H4 (cell line): ENCODE measurements around the gene RBX1. TPM values are rescaled to one million over a fixed set of nuclear protein-coding genes. Genes with fewer than 3 reads are reported as not detected.
"Not testable (repeated sequence)": the region's sequence is repeated elsewhere in the genome, so short reads cannot be mapped to it uniquely, and the experiment has no call there.

Experiments used
- DNase-seq: peaks from one replicate; pipeline ENCODE4 v3.0.0-alpha.2; 2015; ENCODE audit warnings: low spot score
- total RNA-seq: library from RNA; depleted of rRNA; stranded (reverse); fragments of >200 nt; shearing (Covaris generic); gene quantifications from 2 replicates; pipeline ENCODE4 v1.2.3, GENCODE V29; 2014

Gene RBX1
- total RNA-seq, 1 experiment from 2014 or later, result 76.0 TPM

- DNase-seq, result no peak
Measured at GRCh38 chr22:40972587-40972986, 21.4 kb downstream of the RBX1 start.

GRCh38 chr22:40973144-40973543 lies 22.0 kb downstream of the RBX1 start:
- no peak for DNase-seq

- DNase-seq, result no peak
Measured at GRCh38 chr22:40975366-40975765, 24.2 kb downstream of the RBX1 start.

- no peak for DNase-seq
Measured at GRCh38 chr22:40976866-40977700, 25.9 kb downstream of the RBX1 start.

- no peak for DNase-seq
Measured at GRCh38 chr22:40979198-40979597, 28.0 kb downstream of the RBX1 start.

GRCh38 chr22:40979871-40980270 lies 28.7 kb downstream of the RBX1 start:
- no peak for DNase-seq

GRCh38 chr22:40982482-40983385 lies 31.6 kb downstream of the RBX1 start:
- no peak for DNase-seq

GRCh38 chr22:40991298-40991697 lies 40.1 kb downstream of the RBX1 start:
- DNase-seq, result no peak

GRCh38 chr22:40995821-40996220 lies 44.6 kb downstream of the RBX1 start:
- DNase-seq, result no peak

GRCh38 chr22:40997520-40997919 lies 46.3 kb downstream of the RBX1 start:
- DNase-seq, result no peak

GRCh38 chr22:41000040-41000565 lies 48.9 kb downstream of the RBX1 start:
- no peak for DNase-seq

- DNase-seq, result no peak
Measured at GRCh38 chr22:41000941-41001721, 50.0 kb downstream of the RBX1 start.

GRCh38 chr22:41001722-41002122 lies 50.5 kb downstream of the RBX1 start:
- DNase-seq, result peak; percentile 18

- DNase-seq, result not testable (repeated sequence)
Measured at GRCh38 chr22:41002386-41002785, 51.2 kb downstream of the RBX1 start.

- no peak for DNase-seq
Measured at GRCh38 chr22:41003066-41003465, 51.9 kb downstream of the RBX1 start.

- no peak for DNase-seq
Measured at GRCh38 chr22:41003976-41004375, 52.8 kb downstream of the RBX1 start.

GRCh38 chr22:41009222-41009948 lies 58.2 kb downstream of the RBX1 start:
- DNase-seq, result peak; percentile 49

- DNase-seq, result no peak
Measured at GRCh38 chr22:41015003-41015402, 63.8 kb downstream of the RBX1 start.

- DNase-seq, result no peak
Measured at GRCh38 chr22:41021061-41021612, 70.0 kb downstream of the RBX1 start.

- DNase-seq, result peak; percentile 18
Measured at GRCh38 chr22:41021613-41022454, 70.7 kb downstream of the RBX1 start.
